Panc1 (cell line): ENCODE results near the gene DNAJB13.

Source experiments
- CTCF ChIP-seq: fragments of 450-650 bp; IDR thresholded peaks from 2 replicates; pipeline ENCODE4 v1.5.1; 2017; ENCODE audit warnings: mild to moderate bottlenecking
- POLR2AphosphoS5 ChIP-seq: IDR thresholded peaks from 2 replicates; pipeline ENCODE4 v1.6.1; 2012; ENCODE audit warnings: mild to moderate bottlenecking, low read depth, low read length, moderate library complexity
- REST ChIP-seq, 2 experiments: IDR thresholded peaks; 2 replicates each; pipeline ENCODE4 v1.6.1; 2011 to 2012; ENCODE audit warnings: low read depth in 2 of 2, control low read depth in 1 of 2, low read length in 1 of 2, mild to moderate bottlenecking in 1 of 2, moderate library complexity in 1 of 2; ENCODE audit not compliant: insufficient read depth in 1 of 2
- SIN3A ChIP-seq: IDR thresholded peaks from 2 replicates; pipeline ENCODE4 v1.6.1; 2012; ENCODE audit warnings: low read depth, mild to moderate bottlenecking, low read length, moderate library complexity, borderline replicate concordance; ENCODE audit not compliant: insufficient read depth
- TCF7L2 ChIP-seq: IDR thresholded peaks from 2 replicates; pipeline ENCODE4 v1.6.1; 2011; ENCODE audit warnings: mild to moderate bottlenecking, low read depth, low read length, inconsistent platforms

- TF ChIP-seq CTCF (no peak), POLR2AphosphoS5 (peak; percentile 8; the same call in 1 of the 2 replicates), SIN3A (no peak), REST (IDR thresholded peaks at IDR 0.05; ENCODE audit: insufficient read depth in 1 of 2, low read depth in 2 of 2, low read length in 1 of 2) (no peak), TCF7L2 (no peak)
Observed at GRCh38 chr11:73969991-73970800, 19.4 kb downstream of the DNAJB13 start.
